ENCODE data around the gene PPP6R2.

DNA sequence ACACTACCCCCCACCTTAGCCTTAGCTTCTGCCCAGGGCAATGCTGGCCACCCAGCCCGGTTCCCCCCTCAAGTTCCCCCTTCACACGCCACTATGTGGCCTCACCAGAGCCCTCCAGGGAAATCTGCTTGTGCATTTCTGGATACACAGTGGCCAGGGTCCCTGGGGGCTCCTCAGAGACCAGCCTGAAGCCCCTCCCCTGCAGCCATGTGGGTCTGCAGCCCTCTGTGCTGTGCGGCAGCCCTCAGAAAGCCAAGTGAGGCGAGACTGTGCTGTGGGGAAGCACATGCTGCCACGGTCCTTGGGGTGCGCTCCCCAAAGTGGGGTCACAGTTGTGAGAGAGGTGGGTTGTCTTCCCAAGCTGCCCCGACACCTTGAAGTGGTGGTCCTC lies 33.5 kb upstream of the PPP6R2 start:
- TF ChIP-seq EP300 (IDR thresholded peaks at IDR 0.05) (no peak), POLR2A (IDR thresholded peaks at IDR 0.05; ENCODE audit: low read length) (no peak), POLR2AphosphoS2 (conservative IDR thresholded peaks at IDR 0.05; ENCODE audit: low read length) (no peak), CBX2 (IDR thresholded peaks at IDR 0.05; ENCODE audit: borderline replicate concordance, low read depth) (no peak), NPAS2 (CRISPR knock-in tag; IDR thresholded peaks at IDR 0.05; ENCODE audit: borderline replicate concordance) (no peak), HOXA7 (CRISPR knock-in tag; IDR thresholded peaks at IDR 0.05) (no peak)
- TF ChIP-seq, protein P1, sequence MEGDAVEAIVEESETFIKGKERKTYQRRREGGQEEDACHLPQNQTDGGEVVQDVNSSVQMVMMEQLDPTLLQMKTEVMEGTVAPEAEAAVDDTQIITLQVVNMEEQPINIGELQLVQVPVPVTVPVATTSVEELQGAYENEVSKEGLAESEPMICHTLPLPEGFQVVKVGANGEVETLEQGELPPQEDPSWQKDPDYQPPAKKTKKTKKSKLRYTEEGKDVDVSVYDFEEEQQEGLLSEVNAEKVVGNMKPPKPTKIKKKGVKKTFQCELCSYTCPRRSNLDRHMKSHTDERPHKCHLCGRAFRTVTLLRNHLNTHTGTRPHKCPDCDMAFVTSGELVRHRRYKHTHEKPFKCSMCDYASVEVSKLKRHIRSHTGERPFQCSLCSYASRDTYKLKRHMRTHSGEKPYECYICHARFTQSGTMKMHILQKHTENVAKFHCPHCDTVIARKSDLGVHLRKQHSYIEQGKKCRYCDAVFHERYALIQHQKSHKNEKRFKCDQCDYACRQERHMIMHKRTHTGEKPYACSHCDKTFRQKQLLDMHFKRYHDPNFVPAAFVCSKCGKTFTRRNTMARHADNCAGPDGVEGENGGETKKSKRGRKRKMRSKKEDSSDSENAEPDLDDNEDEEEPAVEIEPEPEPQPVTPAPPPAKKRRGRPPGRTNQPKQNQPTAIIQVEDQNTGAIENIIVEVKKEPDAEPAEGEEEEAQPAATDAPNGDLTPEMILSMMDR (IDR thresholded peaks at IDR 0.05): no peak

All from A549 (cell line).